Activated gamma-delta T cell (primary cell): ENCODE data around the gene TMEM130.

ENCODE experiments used
- DNase-seq: peaks from one replicate; lab custom pipeline; 2025; lab: John Stamatoyannopoulos, UW

The TMEM130 gene

DNA sequence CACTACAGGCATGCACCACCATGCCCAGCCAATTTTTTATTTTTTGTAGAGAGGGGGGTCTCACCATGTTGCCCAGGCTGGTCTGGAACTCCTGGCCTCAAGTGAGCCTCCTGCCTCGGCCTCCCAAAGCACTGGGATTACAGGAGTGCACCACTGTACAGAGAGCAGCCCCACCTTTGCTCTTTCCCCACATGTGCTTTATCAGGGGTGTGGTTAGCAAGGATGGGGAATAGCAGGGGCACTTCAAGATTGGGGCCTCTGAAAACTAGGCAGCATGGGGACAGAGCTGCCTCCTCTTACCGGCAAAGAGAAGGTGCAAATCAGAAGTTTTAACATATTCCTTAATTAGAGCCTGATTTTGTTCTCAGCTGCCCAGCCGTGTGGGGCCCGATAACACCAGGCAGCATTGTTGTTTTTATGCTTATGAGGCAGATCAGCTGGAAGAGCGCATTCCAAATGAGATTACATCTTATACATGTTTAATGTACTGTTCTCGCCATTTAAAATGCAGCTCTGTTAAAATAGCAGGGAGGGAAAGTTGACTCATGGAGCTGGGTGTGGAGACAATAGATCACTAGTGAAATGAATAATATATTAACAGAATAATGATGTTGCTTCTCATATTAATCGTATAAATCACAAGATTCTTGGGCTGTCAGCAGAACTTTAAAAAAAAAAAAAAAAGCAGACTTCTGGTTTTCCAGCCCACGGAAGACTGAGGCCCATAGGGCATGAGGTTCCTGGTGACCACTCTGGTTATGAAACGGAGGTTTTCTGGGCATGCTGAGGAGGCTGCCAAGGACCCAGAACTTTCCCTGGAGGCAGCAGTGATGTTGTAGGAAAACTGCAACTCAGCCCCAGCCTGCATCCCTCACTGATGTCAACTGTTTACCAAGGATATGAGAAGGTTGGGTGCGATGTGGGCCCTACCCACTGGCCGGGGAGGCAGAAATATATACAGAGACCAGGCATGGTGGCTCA, 62.5 kb downstream of the TMEM130 start:
- DNase-seq: no peak

DNA sequence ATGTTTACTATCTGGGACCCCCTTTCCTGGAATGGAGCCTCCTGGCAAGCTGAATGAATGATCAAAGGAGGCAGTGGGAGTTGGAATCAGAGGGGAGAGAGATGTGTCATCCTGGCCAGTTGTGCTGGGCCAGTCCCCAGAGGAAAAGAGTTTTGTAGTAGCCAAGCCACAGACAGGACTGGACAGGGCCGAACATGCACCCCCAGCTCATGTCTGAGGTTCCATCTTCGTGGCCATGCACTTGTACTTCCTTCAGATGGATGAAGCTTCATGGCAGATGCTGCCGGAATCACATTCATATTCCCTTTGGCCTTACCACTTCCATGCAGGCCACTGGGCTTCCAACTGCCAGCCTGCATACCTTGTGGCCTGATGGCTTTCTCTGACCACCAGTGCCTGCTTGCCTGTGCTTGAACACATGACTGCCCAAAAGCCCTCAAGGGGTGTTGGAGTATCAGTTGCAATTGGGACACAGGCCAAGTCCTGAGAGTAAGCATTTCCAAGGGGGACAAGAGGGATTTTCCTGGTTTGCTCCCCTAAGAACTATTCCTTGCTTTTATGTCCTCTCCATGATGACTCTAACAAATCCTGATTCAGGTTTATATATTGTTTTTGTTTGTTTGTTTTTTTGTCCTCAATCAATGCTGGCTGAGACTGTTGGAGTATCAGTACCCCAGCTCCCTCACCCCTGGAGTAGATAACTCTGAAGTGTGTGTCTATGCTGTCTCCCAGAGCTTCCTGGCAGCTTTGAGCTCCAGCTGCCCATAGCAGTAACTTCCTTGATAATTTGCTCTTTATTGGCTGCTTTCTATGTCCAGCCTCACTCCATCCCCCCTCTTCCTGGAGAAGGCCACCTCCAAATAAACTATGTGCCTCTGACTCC, 63.6 kb downstream of the TMEM130 start:
- no peak for DNase-seq

DNA sequence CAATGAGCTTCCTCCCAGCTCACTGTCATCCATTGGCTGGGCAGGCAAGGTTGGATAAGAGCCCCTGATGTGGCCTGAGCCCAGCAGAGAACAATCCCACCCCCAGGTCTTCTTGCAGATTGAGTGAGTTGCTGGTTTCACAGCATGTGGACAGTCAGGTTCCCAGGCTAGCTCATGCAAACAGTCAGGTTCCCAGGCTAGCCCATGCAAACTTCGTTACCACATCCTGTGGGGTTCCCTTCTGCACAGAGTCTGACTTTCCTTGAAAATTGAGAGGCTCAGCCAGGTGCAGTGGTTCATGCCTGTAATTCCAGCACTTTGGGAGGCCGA, 67.1 kb downstream of the TMEM130 start:
- no peak for DNase-seq

DNA sequence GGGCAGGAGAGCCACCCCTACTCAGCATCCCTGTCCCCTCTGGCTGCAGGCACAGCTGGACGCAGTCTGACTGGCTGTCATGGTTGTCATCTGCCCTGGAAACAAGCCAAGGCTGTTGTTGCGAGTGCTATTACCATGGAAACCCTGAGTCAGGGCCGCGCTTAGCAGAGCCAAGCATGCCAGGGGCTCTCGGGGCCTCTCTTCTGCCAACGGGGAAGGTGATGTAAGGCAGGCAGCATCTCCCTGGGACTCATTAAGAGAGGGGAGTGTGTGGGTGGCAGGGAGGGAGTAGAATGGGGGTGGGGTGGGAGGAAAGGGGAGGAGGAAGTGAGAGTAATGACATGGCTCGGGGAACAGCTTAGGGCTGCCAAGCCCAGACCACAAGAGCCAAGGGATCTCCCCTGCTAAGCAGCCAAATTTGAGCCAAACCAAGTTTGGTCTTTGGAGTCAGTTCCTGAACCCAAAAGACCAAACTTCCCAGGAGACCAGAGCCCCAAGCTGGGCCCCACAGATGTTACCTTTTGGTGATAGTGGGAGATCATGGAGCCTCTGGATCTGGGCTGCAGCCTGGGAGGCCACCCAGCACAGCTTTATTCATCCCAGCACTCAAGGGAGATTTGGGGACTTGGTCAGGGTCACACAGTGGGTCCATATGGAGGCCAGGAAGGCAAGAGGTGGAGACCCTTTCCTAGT, 67.6 kb downstream of the TMEM130 start:
- DNase-seq: no peak

DNA sequence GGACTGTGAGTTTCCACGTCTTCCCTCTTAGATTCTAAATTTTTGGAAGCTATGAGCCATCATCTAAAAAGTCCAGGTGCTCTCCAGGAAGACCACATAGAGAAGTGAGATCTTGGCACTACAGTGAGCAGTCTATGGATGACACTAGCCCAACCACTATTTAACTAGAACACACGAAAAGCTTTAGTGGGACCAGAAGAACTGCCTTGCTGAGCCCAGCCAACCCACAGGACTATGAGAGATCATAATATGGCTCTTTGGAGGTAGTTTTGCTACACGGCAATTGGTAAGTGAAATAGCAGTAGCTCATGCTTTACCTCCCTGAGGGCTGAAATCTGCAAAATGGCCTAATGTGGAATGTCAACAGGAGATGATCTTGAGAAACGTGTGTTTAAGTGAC, 68.8 kb downstream of the TMEM130 start:
- DNase-seq: no peak

DNA sequence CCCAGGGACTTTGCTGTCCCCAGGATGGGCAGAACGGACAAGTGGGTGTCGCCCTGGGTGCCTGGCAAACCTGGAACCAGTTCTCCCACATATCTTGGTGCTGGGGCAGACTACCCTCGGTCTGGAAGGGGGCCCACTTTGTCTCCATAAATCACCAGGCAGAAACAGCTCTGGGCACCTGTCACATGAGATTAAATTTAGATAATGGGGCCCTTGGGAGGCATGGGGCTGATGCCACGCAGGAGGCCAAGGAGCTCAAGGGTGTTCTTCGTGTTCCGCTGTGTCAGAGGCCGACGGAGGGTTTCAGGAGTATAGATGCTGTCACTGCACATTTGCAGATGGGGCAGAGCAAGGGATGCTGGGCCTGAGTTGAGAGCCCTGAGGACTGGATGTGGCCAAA, 72.7 kb downstream of the TMEM130 start:
- no peak for DNase-seq
